ENCODE measurements around the gene MAMDC2. TPM values are rescaled to one million over a fixed set of nuclear protein-coding genes. Genes with fewer than 3 reads are reported as not detected.

Gene MAMDC2
- polyA plus RNA-seq, 1 experiment, result 28.0 TPM

DNA sequence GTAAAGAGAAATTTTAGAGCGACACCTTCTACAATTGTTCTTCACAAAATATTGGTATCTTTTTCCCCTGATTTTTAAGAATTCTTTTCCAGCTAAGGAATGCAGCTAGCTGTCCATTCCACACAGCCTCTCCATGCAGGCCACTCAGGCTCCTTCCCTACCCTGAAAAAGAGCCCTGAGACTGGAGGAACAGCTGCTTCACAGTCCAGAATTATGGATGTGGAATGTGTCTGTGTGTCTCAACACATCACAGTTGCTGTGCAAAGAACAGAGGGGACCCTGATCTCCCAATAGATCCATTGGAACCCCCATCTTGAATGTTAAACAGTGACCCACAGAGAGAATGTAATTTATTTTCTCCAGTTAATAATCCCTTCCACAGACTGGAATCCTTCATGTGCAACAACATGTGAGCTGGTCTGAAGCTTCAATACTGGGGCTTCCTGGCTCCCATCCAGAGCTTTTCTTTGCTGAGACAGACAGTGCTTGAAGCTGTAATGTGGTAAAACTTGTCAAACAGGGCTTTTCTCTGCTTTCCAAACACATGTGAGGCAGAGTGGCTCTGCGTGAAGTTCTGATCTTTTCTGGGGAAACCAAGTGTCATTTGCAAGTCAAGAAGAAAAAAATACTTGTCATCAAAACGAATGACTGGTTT is 161.8 kb downstream of the MAMDC2 start:
- TF ChIP-seq, protein P1, sequence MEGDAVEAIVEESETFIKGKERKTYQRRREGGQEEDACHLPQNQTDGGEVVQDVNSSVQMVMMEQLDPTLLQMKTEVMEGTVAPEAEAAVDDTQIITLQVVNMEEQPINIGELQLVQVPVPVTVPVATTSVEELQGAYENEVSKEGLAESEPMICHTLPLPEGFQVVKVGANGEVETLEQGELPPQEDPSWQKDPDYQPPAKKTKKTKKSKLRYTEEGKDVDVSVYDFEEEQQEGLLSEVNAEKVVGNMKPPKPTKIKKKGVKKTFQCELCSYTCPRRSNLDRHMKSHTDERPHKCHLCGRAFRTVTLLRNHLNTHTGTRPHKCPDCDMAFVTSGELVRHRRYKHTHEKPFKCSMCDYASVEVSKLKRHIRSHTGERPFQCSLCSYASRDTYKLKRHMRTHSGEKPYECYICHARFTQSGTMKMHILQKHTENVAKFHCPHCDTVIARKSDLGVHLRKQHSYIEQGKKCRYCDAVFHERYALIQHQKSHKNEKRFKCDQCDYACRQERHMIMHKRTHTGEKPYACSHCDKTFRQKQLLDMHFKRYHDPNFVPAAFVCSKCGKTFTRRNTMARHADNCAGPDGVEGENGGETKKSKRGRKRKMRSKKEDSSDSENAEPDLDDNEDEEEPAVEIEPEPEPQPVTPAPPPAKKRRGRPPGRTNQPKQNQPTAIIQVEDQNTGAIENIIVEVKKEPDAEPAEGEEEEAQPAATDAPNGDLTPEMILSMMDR (IDR thresholded peaks at IDR 0.05; ENCODE audit: insufficient read depth, low read depth, low read length), result no peak
- no peak for DNase-seq (ENCODE audit: low read depth)
- CTCF ChIA-PET, result interaction anchor here (0.7 kb wide), 1 partner anchor 1179 kb away, joined by 3 read pairs; no protein-coding TSS in a partner anchor

DNA sequence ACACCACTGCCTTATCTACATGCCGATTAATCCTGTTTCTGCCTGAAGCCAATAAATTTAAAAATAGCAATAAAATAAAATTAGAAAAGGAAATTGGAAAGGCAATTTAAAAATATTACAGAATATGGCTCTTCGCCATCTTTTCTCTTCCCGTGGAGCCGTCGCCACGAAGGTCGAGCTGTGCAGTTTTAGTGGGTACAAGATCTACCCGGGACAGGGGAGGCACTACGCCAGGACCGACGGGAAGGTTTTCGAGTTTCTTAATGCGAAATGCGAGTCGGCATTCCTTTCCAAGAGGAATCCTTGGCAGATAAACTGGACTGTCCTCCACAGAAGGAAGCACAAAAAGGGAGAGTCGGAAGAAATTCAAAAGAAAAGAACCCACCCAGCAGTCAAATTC is 173.4 kb downstream of the MAMDC2 start:
- no peak overlapping the region for H3K4me3 ChIP-seq (ENCODE audit: low read depth, low read length)
- DNase-seq (ENCODE audit: low read depth), result no peak
- H3K27me3 ChIP-seq (ENCODE audit: control insufficient read depth, insufficient read depth, low read length), result no peaks in the 10 kb centered on the region
- POLR2A ChIA-PET, result no interaction called here
- no peaks in the 10 kb centered on the region for H3K36me3 ChIP-seq (ENCODE audit: control insufficient read depth, insufficient read depth, low read length)
- CTCF ChIA-PET, result no interaction called here
- TF ChIP-seq, protein P1 (IDR thresholded peaks at IDR 0.05; ENCODE audit: insufficient read depth, low read depth, low read length), result no peak

More for the DNA sequence above, 161.8 kb downstream of the MAMDC2 start:
- no peaks in the 10 kb centered on the region for H3K36me3 ChIP-seq (ENCODE audit: control insufficient read depth, insufficient read depth, low read length)
- H3K27me3 ChIP-seq (ENCODE audit: control insufficient read depth, insufficient read depth, low read length), result no peaks in the 10 kb centered on the region
- POLR2A ChIA-PET, result no interaction called here
- H3K4me3 ChIP-seq (ENCODE audit: low read depth, low read length), result no peak overlapping the region

DNA sequence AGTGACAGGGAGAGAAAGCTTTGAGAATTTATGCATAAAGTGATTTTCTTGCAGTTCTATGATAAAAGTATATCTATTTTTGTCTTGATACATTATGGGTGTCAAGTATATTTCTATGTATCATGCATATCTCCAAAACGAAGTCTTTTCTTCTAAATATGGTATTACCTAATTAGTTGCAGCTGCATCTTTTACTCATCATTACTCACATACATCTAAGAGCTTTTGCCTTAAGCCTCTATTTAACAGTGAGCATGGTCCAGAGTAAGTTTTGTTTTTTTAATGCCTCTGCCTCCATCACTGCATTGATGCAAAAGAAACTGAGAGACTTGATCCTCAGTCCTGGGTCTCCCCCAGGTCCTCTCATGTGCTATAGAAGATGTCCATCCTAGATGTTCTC is 175.1 kb downstream of the MAMDC2 start:
- TF ChIP-seq, protein P1 (IDR thresholded peaks at IDR 0.05; ENCODE audit: insufficient read depth, low read depth, low read length), result no peak
- peak; percentile 33 for DNase-seq (ENCODE audit: low read depth)
- POLR2A ChIA-PET, result interaction anchor here (0.6 kb wide), 1 partner anchor 263 kb away, joined by 3 read pairs; no protein-coding TSS in a partner anchor
- Histone ChIP-seq H3K36me3 (ENCODE audit: control insufficient read depth, insufficient read depth, low read length) (no peaks in the 10 kb centered on the region), H3K4me3 (ENCODE audit: low read depth, low read length) (no peak overlapping the region), H3K27me3 (ENCODE audit: control insufficient read depth, insufficient read depth, low read length) (no peaks in the 10 kb centered on the region)
- CTCF ChIA-PET, result interaction anchor here (1.4 kb wide), 1 partner anchor 9 kb away, joined by 3 read pairs; no protein-coding TSS in a partner anchor

DNA sequence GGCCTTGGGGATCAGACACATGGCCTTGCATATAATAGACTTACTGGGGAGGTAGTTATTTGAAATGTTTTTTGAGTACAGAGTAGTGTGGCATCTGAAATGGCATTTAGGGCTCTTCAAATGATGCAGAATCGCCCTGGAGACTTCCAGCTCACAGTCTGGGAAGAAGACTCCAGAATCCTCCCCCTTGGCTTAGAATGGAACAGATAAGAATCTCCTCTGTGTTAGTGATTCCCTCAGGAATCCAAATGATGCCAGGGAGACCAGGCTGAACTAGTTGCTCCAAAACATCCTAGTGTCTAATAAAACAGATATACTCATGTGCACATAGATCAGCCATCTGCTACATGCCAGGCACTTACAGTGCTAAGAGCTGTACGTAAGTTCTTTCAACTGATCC is 176.6 kb downstream of the MAMDC2 start:
- POLR2A ChIA-PET, result no interaction called here
- no peaks in the 10 kb centered on the region for H3K36me3 ChIP-seq (ENCODE audit: control insufficient read depth, insufficient read depth, low read length)
- DNase-seq (ENCODE audit: low read depth), result peak; percentile 12
- CTCF ChIA-PET, result interaction anchor here (1.3 to 1.7 kb wide), 3 partner anchors 7 to 110 kb away, joined by 3 to 4 read pairs (median 3); no protein-coding TSS in a partner anchor
- H3K27me3 ChIP-seq (ENCODE audit: control insufficient read depth, insufficient read depth, low read length), result no peaks in the 10 kb centered on the region
- no peak overlapping the region for H3K4me3 ChIP-seq (ENCODE audit: low read depth, low read length)
- TF ChIP-seq, protein P1 (IDR thresholded peaks at IDR 0.05; ENCODE audit: insufficient read depth, low read depth, low read length), result no peak

DNA sequence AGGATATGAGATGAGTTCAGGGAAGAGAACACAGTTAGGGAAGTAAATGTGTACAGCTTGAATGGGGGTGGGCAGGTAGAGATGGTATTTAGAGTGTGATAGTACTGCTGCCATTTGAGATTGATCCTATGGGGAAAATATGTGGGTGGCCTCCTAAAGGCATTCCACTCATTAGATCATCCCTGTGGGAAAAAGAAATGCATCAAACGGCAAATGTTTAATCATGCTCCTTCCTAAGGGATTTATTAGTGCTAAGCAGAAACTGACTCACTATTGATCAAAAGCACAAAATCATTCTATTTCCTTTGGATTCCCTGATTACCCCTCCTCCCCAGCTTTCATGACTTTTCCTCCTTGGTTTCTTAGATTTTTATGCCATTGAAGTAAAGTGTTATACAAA is 178.7 kb downstream of the MAMDC2 start:
- ChIA-PET POLR2A (interaction anchor here (0.6 kb wide), 1 partner anchor 109 kb away, joined by 11 read pairs; no protein-coding TSS in a partner anchor), CTCF (interaction anchor here (0.6 to 1.6 kb wide), 3 partner anchors 8 to 1014 kb away, joined by 3 to 4 read pairs (median 3); no protein-coding TSS in a partner anchor)
- Histone ChIP-seq H3K27me3 (ENCODE audit: control insufficient read depth, insufficient read depth, low read length) (no peaks in the 10 kb centered on the region), H3K36me3 (ENCODE audit: control insufficient read depth, insufficient read depth, low read length) (no peaks in the 10 kb centered on the region), H3K4me3 (ENCODE audit: low read depth, low read length) (no peak overlapping the region)
- TF ChIP-seq, protein P1 (IDR thresholded peaks at IDR 0.05; ENCODE audit: insufficient read depth, low read depth, low read length), result no peak
- no peak for DNase-seq (ENCODE audit: low read depth)

Measured in BJ (cell line).